HG03159 (cell line): ENCODE measurements around the gene TMEM269.

Experiments
- ATAC-seq: cut with Tn5 transposase; IDR thresholded peaks from one replicate; pipeline ENCODE4 v1.9.1; 2021; ENCODE audit warnings: mild to moderate bottlenecking, moderate library complexity; ENCODE audit not compliant: unreplicated experiment

The TMEM269 gene

DNA sequence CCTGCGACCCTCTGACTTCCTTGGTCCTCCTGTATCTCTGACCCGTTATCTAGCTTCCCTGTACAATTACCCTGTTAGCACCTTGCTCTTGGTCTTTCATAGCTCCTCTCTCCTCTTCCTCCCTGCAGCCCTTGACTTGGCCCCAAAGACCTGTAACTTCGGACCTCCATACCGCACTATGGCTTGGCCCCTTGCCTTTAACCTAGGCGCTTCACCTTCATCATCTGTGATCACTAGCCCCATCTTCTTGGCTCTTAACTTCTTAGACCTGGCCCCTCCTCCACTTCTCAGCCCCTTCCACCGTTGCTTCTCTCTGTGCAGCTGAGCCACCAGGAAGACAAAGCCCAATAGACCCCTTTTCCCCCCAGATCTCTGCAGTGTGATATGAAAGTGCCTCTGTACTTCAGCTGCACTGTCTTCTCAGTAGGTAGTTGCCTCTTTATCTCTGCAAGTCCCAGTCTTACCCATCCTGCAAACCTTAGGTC is 62.4 kb downstream of the TMEM269 start:
- ATAC-seq, result no peak

DNA sequence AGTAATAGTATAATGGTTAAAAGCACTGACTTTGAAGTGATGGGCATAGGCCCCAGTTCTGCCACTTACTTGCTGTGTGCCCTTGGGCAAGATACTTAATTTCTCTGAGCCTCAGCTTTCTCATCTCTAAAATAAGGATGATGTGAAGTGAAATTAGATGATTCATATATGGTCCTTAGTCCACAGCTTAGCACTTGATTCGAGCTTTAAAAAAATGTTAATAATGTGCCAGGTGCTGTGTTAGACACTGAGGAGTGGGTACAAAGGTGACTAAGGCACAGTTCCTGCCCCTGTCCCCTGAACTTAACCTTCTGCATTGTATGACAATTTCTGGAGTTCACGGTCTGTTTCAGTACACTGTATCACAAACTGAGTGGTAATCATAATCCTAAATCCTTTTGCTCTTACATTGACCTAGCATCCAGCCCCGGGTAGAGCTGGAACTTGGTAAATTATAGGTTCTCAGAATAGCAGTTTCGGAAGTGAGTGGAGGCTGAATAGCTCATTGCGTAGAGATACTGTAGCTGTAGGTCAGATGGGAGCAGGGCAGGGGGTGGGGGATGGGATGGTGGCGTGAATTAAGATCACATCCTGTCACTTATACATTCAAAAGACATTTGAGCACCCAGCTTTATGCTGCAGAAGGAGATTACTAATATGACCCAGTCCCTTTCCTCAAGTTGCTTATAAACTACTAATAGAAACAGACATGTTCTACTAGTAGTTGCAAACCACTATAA is 63.1 kb downstream of the TMEM269 start:
- no peak for ATAC-seq

DNA sequence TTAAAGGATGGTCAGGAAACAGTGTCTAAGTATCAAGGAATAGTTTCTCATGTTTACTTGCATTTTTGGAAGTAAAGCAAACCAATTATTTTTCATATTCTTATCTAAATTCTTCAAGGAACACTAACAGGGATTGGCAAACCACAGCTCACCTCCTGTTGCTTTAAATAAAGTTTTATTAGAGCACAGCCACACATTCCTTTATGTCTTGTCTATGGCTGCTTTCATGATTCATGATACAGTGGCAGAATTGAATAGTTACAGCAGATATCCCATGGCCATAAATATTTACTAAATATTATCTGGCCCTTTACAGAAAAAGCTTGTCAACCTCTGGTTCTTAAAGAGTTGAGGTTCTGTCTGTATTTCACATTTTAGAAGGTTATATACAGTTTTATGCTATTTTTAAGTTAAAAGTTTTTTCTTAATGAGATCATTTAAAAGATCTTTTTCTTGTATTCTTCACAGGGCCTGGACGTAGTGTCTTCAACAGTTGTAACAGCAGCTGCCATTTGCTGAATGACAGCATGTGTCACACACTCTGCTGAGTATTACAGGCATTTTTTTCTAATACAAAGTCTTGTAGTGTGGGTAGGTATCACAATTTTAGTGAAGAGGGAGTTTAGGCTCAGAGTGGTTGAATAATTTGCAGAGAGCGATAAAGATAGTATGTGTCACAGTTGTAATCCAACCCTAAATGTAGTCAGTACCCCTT is 64.2 kb downstream of the TMEM269 start:
- ATAC-seq, result no peak

DNA sequence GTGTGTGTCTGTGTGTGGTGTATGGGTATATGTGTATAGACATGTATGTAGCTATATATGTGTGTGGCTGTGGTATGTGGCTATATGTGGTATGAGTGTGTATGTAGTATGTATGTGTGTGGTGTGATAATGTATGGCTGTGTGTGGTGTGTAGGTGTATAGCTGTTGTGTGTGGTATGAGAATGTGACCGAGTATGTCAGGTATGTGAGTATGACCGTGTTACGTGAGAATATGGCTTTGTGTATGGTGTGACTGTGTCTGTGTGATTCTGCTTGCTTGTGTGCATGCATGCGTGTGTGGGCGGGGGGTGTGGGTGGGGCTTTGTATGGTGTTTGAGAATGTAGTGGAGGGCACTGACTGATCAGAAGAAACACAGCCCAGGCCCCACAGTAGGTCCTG is 65.2 kb downstream of the TMEM269 start:
- no peak for ATAC-seq
